Measurements from ENCODE around the gene TBC1D30. TPM values are rescaled to one million over a fixed set of nuclear protein-coding genes. Genes with fewer than 3 reads are reported as not detected.
A peak's percentile ranks its signal among the peaks of the same experiment; 100 is the strongest.

The TBC1D30 gene
- total RNA-seq, 1 donor from 2014 or later: 0.52 TPM

DNA sequence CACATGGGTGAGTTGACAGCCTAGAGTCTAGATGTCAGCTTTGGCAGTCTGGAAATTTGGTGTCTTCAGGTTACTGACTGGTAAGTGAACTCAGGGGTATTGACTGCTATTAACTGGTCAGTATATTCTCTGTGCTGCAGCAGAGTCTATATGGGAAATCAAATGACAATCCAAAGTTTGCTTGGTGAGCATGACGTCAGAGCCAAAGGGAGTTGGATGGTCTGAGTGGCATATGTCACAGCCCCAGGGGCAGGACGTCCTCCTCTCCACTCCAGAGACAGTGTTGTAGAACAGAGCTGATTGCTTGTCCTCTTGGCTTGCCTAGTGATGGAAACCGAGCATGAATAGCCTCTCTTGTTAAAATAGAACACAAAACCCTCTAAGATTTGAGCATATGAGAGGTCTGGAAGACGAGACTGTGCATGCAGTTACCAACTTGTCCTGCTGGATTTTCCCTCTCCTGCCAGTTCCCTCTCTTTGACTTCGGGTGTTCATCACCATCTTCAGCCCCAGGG is 3.3 kb upstream of the TBC1D30 start:
- Histone ChIP-seq H3K36me3 (ENCODE audit: control insufficient read depth in 3 of 3, insufficient read depth in 3 of 3, low read length in 3 of 3) (no peaks in the 10 kb centered on the region), H3K9ac (ENCODE audit: low read depth in 1 of 3, low read length in 3 of 3) (no peak overlapping the region), H3K27me3 (ENCODE audit: control insufficient read depth in 3 of 3, insufficient read depth in 3 of 3, low read length in 3 of 3) (peaks cover 18 to 23% (median 23%) of the 10 kb centered on the region in 3 donors), H3K9me3 (ENCODE audit: control insufficient read depth in 3 of 3, low read length in 3 of 3) (peaks cover 0 to 2% (median 0%) of the 10 kb centered on the region in 3 donors), H3K4me1 (ENCODE audit: control insufficient read depth in 3 of 3, insufficient read depth in 3 of 3, low read length in 3 of 3) (peaks cover 14 to 18% (median 18%) of the 10 kb centered on the region in 3 donors), H3K4me3 (ENCODE audit: low read length in 3 of 3) (no peak overlapping the region), H3K27ac (ENCODE audit: low read depth, low read length) (no peak overlapping the region)

DNA sequence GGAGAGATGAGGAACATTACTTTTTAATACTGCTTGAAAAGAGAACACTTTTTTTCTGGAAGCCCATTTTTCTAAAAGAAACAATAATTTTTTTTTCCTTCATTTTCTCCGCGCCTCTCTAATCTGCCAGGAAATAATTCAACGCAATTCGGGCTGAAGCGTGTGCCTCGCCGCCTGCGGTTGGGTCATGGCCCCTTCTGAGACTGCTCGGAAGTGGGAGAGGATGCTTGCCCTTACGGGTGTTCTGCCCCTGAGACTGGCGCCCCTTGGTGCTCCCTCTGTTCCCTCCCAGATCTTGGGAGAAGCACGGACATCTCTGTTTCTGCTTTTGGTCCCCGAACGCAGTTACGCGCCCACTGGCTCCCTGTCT is 332 bp upstream of the TBC1D30 start:
- no peak overlapping the region for H3K27ac ChIP-seq (ENCODE audit: low read depth, low read length)
- no peak overlapping the region for H3K9ac ChIP-seq (ENCODE audit: low read depth in 1 of 3, low read length in 3 of 3)
- peaks cover 18 to 22% (median 18%) of the 10 kb centered on the region in 3 donors for H3K4me1 ChIP-seq (ENCODE audit: control insufficient read depth in 3 of 3, insufficient read depth in 3 of 3, low read length in 3 of 3)
- peak overlapping the region; percentile 59 to 67 (median 60) for H3K4me3 ChIP-seq (ENCODE audit: low read length in 3 of 3)
- H3K27me3 ChIP-seq (ENCODE audit: control insufficient read depth in 3 of 3, insufficient read depth in 3 of 3, low read length in 3 of 3): peaks cover 31 to 38% (median 38%) of the 10 kb centered on the region in 3 donors
- H3K36me3 ChIP-seq (ENCODE audit: control insufficient read depth in 3 of 3, insufficient read depth in 3 of 3, low read length in 3 of 3): no peaks in the 10 kb centered on the region
- H3K9me3 ChIP-seq (ENCODE audit: control insufficient read depth in 3 of 3, low read length in 3 of 3): peaks cover 0 to 2% (median 0%) of the 10 kb centered on the region in 3 donors

DNA sequence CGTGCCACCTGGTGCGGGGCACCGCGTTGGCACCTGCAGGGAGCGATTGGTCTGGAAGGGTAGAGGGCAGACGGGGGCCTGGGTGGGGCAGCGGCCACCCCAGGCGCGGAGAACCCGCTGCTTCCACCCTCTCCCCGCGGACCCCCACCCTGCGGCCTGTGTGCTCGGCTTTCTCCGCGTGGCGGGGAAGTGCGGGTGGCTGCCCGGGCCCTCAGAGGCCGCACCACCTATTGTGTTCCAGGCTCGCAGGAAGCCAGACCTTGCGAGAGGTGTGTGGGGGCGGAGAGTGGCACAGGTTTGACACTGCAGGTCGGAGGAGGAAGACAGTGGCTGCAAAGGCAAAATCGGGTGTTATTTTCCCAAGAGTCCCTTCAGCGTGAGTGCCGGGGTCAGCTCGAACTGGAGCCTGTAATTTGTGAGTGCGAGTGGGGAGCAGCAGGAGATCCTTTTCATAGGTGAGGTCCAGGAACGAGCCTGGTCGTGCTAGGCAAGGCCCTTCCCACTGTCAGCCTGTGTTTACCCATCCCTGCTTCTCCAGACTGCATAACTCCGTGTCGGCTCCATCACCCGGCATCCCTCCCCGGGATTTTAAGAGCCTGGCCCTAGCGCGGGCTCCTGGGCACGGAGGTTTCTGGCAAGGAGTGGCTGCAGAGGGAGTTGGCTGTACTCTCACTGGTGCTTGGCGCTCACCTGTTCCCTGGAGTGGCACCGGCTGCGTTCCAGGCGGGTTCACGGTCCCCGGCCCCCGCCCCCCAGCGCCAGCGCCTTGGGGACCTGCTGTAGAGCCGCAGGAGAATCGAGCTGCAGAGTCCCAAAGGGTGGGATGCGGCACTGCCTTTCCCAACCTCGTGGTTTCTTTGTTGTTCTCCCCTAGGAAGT is 935 bp downstream of the TBC1D30 start:
- Histone ChIP-seq H3K4me3 (ENCODE audit: low read length in 3 of 3) (peak overlapping the region in 2 of 3 donors; percentile 35 to 60), H3K4me1 (ENCODE audit: control insufficient read depth in 3 of 3, insufficient read depth in 3 of 3, low read length in 3 of 3) (peaks cover 18 to 22% (median 18%) of the 10 kb centered on the region in 3 donors), H3K36me3 (ENCODE audit: control insufficient read depth in 3 of 3, insufficient read depth in 3 of 3, low read length in 3 of 3) (no peaks in the 10 kb centered on the region), H3K9me3 (ENCODE audit: control insufficient read depth in 3 of 3, low read length in 3 of 3) (peaks cover 0 to 2% (median 0%) of the 10 kb centered on the region in 3 donors), H3K27ac (ENCODE audit: low read depth, low read length) (no peak overlapping the region), H3K27me3 (ENCODE audit: control insufficient read depth in 3 of 3, insufficient read depth in 3 of 3, low read length in 3 of 3) (peaks cover 31 to 38% (median 38%) of the 10 kb centered on the region in 3 donors), H3K9ac (ENCODE audit: low read depth in 1 of 3, low read length in 3 of 3) (no peak overlapping the region)

DNA sequence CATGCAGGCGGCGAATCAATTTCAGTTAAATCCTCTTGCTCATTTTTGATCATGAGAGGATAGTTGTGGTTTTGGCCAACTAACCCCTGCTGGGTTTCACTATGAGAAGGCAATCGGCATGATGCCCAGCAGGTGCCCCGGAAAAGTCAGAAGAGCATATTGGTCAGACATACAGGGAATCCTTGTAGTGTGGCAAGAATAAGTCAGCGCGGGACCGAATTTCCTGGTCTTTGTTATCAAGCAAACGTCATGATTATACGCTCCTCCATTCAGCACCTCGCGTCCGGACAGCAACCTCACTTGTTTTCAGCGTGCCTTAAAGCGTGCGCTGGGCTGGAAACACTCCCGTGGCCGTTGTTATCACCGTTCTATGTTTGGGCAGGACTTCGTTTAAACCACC is 1.8 kb downstream of the TBC1D30 start:
- H3K27ac ChIP-seq (ENCODE audit: low read depth, low read length): no peak overlapping the region
- H3K9ac ChIP-seq (ENCODE audit: low read depth in 1 of 3, low read length in 3 of 3): no peak overlapping the region
- H3K36me3 ChIP-seq (ENCODE audit: control insufficient read depth in 3 of 3, insufficient read depth in 3 of 3, low read length in 3 of 3): no peaks in the 10 kb centered on the region
- no peak overlapping the region for H3K4me3 ChIP-seq (ENCODE audit: low read length in 3 of 3)
- peaks cover 31 to 38% (median 38%) of the 10 kb centered on the region in 3 donors for H3K27me3 ChIP-seq (ENCODE audit: control insufficient read depth in 3 of 3, insufficient read depth in 3 of 3, low read length in 3 of 3)
- peaks cover 18 to 22% (median 18%) of the 10 kb centered on the region in 3 donors for H3K4me1 ChIP-seq (ENCODE audit: control insufficient read depth in 3 of 3, insufficient read depth in 3 of 3, low read length in 3 of 3)
- peaks cover 0 to 2% (median 0%) of the 10 kb centered on the region in 3 donors for H3K9me3 ChIP-seq (ENCODE audit: control insufficient read depth in 3 of 3, low read length in 3 of 3)

DNA sequence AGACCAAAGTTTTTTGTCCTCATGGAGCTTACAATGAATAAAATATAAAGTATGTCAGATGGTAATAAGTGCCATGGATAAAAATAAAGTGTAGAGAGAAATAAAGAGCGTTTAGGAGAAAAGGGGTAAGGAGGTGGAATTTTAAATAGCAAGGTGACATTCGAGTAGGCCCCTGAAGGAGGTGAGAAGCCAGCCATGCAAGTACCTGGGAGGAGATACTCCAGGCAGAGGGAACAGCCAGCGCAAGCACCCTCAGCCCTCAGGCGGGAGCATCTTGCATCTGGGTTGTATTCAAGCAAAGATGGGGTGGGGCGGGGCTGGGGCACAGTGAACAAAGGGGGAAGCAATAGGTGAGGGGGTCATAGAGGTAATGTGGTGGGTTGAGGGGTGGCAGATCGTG is 4.3 kb downstream of the TBC1D30 start:
- H3K9ac ChIP-seq (ENCODE audit: low read depth in 1 of 3, low read length in 3 of 3): no peak overlapping the region
- no peaks in the 10 kb centered on the region for H3K9me3 ChIP-seq (ENCODE audit: control insufficient read depth in 3 of 3, low read length in 3 of 3)
- peaks cover 31 to 38% (median 35%) of the 10 kb centered on the region in 3 donors for H3K27me3 ChIP-seq (ENCODE audit: control insufficient read depth in 3 of 3, insufficient read depth in 3 of 3, low read length in 3 of 3)
- H3K36me3 ChIP-seq (ENCODE audit: control insufficient read depth in 3 of 3, insufficient read depth in 3 of 3, low read length in 3 of 3): no peaks in the 10 kb centered on the region
- peaks cover 18 to 22% (median 18%) of the 10 kb centered on the region in 3 donors for H3K4me1 ChIP-seq (ENCODE audit: control insufficient read depth in 3 of 3, insufficient read depth in 3 of 3, low read length in 3 of 3)
- H3K27ac ChIP-seq (ENCODE audit: low read depth, low read length): no peak overlapping the region
- H3K4me3 ChIP-seq (ENCODE audit: low read length in 3 of 3): no peak overlapping the region

DNA sequence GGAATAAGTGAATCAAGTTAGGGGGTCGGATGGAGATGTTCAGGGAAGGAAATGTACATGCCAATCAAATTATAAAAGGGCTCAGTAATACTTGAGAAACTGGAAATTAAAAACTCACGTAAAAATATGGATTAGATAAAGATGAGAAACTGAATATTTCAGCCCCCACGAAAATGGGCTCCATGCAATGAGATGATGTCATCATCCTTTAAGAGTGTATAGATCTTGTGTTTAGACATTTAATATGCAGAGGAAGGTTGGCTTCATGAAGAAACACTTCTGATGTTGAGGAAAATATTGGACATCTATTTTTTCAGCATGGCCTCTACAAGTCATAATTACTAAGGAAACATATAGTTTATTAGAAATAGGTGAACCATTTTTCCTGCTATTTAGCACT is 9.5 kb downstream of the TBC1D30 start:
- H3K27ac ChIP-seq (ENCODE audit: low read depth, low read length): no peak overlapping the region
- H3K9me3 ChIP-seq (ENCODE audit: control insufficient read depth in 3 of 3, low read length in 3 of 3): no peaks in the 10 kb centered on the region
- H3K4me3 ChIP-seq (ENCODE audit: low read length in 3 of 3): no peak overlapping the region
- no peaks in the 10 kb centered on the region for H3K27me3 ChIP-seq (ENCODE audit: control insufficient read depth in 3 of 3, insufficient read depth in 3 of 3, low read length in 3 of 3)
- no peaks in the 10 kb centered on the region for H3K36me3 ChIP-seq (ENCODE audit: control insufficient read depth in 3 of 3, insufficient read depth in 3 of 3, low read length in 3 of 3)
- no peak overlapping the region for H3K9ac ChIP-seq (ENCODE audit: low read depth in 1 of 3, low read length in 3 of 3)
- no peaks in the 10 kb centered on the region for H3K4me1 ChIP-seq (ENCODE audit: control insufficient read depth in 3 of 3, insufficient read depth in 3 of 3, low read length in 3 of 3)

DNA sequence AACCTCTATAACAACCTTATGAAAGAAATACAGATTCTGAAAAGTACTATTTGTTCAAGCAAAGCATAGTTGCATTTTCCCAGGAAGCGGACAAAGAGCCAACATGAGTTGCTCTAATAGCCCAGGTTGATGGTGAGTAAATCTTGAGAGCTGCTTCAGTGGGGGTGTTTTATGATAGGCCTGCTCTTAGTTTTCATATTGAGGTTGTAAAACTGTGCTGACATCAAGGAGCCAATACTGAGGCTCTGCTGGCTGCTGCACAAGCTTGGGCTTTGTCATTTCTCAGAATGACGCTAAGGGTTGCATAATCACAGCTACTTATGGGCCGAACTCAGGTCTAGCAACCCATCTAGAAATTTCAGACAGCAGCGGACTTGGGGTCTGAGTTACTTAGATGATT is 11.5 kb downstream of the TBC1D30 start:
- no peak overlapping the region for H3K27ac ChIP-seq (ENCODE audit: low read depth, low read length)
- H3K4me3 ChIP-seq (ENCODE audit: low read length in 3 of 3): no peak overlapping the region
- H3K9ac ChIP-seq (ENCODE audit: low read depth in 1 of 3, low read length in 3 of 3): no peak overlapping the region
- H3K36me3 ChIP-seq (ENCODE audit: control insufficient read depth in 3 of 3, insufficient read depth in 3 of 3, low read length in 3 of 3): no peaks in the 10 kb centered on the region
- H3K4me1 ChIP-seq (ENCODE audit: control insufficient read depth in 3 of 3, insufficient read depth in 3 of 3, low read length in 3 of 3): no peaks in the 10 kb centered on the region
- H3K27me3 ChIP-seq (ENCODE audit: control insufficient read depth in 3 of 3, insufficient read depth in 3 of 3, low read length in 3 of 3): no peaks in the 10 kb centered on the region
- no peaks in the 10 kb centered on the region for H3K9me3 ChIP-seq (ENCODE audit: control insufficient read depth in 3 of 3, low read length in 3 of 3)

DNA sequence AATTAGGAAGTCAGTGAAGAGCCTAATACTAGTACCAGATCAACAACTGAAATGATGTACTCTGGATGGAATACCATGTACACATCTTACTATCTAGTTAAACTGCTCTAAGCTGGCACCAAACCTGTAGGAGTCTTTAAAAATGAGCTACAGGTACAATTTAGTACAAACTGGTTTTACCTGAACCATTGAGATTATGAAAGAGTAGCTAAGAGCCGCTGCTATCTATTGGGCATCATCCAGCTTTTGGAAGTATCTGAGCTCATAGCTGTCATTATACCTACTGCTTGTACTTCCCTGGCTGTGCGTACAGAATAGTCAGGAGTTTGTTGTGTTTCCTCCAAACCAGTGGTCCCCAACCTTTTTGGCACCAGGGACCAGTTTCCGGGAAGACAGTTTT is 12.4 kb downstream of the TBC1D30 start:
- no peaks in the 10 kb centered on the region for H3K4me1 ChIP-seq (ENCODE audit: control insufficient read depth in 3 of 3, insufficient read depth in 3 of 3, low read length in 3 of 3)
- H3K36me3 ChIP-seq (ENCODE audit: control insufficient read depth in 3 of 3, insufficient read depth in 3 of 3, low read length in 3 of 3): no peaks in the 10 kb centered on the region
- H3K27ac ChIP-seq (ENCODE audit: low read depth, low read length): no peak overlapping the region
- no peak overlapping the region for H3K9ac ChIP-seq (ENCODE audit: low read depth in 1 of 3, low read length in 3 of 3)
- H3K9me3 ChIP-seq (ENCODE audit: control insufficient read depth in 3 of 3, low read length in 3 of 3): no peaks in the 10 kb centered on the region
- H3K27me3 ChIP-seq (ENCODE audit: control insufficient read depth in 3 of 3, insufficient read depth in 3 of 3, low read length in 3 of 3): no peaks in the 10 kb centered on the region
- H3K4me3 ChIP-seq (ENCODE audit: low read length in 3 of 3): no peak overlapping the region

DNA sequence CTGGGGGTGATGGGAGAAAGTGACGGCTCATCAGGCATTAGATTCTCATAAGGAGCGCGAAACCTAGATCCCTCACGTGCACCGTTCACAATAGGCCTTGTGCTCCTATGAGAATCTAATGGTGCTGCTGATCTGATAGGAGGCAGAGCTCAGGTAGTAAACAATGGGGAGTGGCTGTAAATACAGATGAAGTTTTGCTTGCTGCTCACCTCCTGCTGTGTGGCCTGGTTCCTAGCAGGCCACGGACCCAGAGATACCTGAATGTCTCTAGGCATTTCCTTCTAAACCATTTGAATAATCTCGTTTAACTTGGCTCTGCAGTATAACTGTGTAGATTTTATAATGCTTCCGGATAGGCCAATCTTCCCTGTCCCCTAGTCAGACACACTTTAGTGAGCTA is 13.0 kb downstream of the TBC1D30 start:
- H3K36me3 ChIP-seq (ENCODE audit: control insufficient read depth in 3 of 3, insufficient read depth in 3 of 3, low read length in 3 of 3): no peaks in the 10 kb centered on the region
- H3K27me3 ChIP-seq (ENCODE audit: control insufficient read depth in 3 of 3, insufficient read depth in 3 of 3, low read length in 3 of 3): no peaks in the 10 kb centered on the region
- no peaks in the 10 kb centered on the region for H3K4me1 ChIP-seq (ENCODE audit: control insufficient read depth in 3 of 3, insufficient read depth in 3 of 3, low read length in 3 of 3)
- no peak overlapping the region for H3K9ac ChIP-seq (ENCODE audit: low read depth in 1 of 3, low read length in 3 of 3)
- H3K27ac ChIP-seq (ENCODE audit: low read depth, low read length): no peak overlapping the region
- H3K4me3 ChIP-seq (ENCODE audit: low read length in 3 of 3): no peak overlapping the region
- H3K9me3 ChIP-seq (ENCODE audit: control insufficient read depth in 3 of 3, low read length in 3 of 3): no peaks in the 10 kb centered on the region

DNA sequence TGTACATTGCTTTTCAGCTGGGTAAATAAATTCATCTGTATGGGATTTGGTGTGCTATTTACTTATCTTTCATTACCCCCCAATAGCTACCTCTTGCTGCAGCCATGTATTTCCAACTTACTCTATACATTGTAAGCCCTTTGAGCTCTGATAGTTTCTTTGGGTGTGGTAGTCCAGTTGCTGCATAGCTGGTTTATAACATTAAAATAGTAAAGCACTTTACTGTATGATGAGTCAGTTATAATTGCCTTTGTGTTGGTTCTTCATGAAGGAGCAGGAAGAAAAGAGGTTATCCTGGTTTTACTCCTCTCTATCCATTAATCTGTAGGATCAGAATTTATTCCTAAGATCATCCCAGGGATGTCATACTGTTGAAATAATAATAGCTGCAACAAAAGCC is 15.7 kb downstream of the TBC1D30 start:
- no peaks in the 10 kb centered on the region for H3K9me3 ChIP-seq (ENCODE audit: control insufficient read depth in 3 of 3, low read length in 3 of 3)
- H3K4me3 ChIP-seq (ENCODE audit: low read length in 3 of 3): no peak overlapping the region

More for the DNA sequence above, 15.7 kb downstream of the TBC1D30 start:
- H3K27ac ChIP-seq (ENCODE audit: low read depth, low read length): no peak overlapping the region
- H3K27me3 ChIP-seq (ENCODE audit: control insufficient read depth in 3 of 3, insufficient read depth in 3 of 3, low read length in 3 of 3): no peaks in the 10 kb centered on the region
- no peak overlapping the region for H3K9ac ChIP-seq (ENCODE audit: low read depth in 1 of 3, low read length in 3 of 3)
- H3K4me1 ChIP-seq (ENCODE audit: control insufficient read depth in 3 of 3, insufficient read depth in 3 of 3, low read length in 3 of 3): no peaks in the 10 kb centered on the region
- no peaks in the 10 kb centered on the region for H3K36me3 ChIP-seq (ENCODE audit: control insufficient read depth in 3 of 3, insufficient read depth in 3 of 3, low read length in 3 of 3)

Data from skeletal muscle tissue (tissue), 4 donors.